ENCODE results near the gene CBLB.
"Not testable (repeated sequence)": the region's sequence is repeated elsewhere in the genome, so short reads cannot be mapped to it uniquely, and the experiment has no call there.

Gene CBLB

GRCh38 chr3:105783631-105784030, 85.2 kb downstream of the CBLB start:
- DNase-seq = no peak

DNA sequence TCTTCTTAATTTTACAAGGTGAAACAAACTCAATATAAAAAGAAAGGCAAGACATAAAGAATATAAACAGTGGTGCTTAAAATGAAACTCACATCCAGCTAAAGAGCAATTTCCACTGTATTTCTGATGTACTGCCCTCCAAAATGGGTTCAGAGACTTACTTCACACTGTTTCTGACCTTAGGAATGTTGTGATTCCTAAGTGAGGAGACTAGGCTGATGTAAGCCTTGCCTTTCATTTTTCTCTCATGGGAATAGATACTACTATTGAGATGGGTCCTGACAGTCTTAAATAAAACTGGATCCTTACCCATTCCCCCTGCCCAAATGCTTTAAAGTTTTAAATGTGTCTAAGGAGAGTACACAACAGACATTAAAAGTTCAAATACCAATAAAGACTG, 86.9 kb downstream of the CBLB start:
- DNase-seq = no peak

DNA sequence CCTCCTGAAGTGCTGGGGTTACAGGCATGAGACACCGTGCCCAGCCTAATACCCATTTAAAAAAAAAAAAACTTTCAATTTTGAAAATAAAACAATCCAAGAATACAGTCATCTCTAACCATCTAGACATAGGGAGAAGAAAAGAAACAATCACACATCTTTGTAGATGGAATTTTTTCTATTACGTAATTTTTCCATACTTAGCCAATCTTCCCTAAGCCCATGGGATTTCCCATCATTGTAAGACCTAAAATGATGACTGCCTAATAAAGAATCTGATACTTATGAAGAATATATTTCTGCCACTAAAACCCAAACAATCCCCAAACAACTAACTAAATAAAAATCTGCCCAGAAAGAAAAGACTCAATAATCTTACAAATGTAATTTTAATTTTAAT, 88.7 kb downstream of the CBLB start:
- no peak for DNase-seq

- DNase-seq = no peak
Observed at GRCh38 chr3:105775368-105775767, 93.4 kb downstream of the CBLB start.

DNA sequence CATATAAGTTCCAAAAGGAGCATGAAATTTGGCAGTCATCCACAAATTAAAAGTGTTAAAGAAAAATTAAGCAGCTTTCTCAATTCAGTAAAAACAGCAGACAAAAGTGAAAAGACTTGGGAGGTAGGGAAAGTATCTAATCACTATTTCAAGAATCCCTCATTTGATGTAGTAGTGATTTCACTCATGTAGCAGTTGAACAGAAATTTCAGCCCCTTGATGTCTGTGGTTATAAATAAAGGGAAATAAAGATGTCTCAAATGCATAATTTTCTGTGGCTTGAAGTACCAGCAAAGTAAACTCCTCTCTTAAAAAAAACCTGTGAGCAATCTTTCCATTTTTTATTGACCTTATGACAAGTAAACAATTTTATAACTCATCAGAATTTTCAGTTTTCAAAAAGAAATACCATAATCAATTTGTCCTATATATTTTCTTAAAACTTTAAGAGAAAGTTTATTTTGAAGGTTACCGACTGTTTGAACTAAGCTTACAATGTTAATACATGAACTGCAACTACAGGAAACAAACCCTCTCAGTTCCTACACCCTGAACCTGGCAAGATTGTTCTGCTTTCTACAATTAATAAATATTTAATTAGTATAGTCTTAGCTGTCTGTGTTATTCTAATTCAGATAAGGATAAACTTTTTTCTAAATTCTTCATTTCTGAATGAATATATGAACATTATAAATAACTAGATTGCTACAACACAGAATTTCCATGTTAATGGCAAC, 94.2 kb downstream of the CBLB start:
- peak; percentile 74 for DNase-seq

- peak; percentile 52 for DNase-seq
Observed at GRCh38 chr3:105773291-105773690, 95.5 kb downstream of the CBLB start.

DNA sequence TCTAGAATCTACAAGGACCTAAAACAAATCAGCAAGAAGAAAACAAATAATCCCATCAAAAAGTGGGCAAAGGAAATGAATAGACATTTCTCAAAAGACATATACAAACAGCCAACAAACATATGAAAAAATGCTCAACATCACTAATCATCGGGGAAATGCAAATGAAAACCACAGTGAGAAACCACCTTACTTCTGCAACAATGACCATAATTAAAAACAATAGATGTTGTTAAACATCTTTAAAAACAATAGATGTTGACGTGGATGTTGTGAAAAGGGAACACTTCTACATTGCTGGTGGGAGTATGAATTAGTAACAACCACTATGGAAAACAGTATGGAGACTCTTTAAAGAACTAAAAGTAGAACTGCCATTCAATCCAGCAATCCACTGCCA, 96.2 kb downstream of the CBLB start:
- no peak for DNase-seq

GRCh38 chr3:105771392-105771791, 97.4 kb downstream of the CBLB start:
- DNase-seq = no peak

DNA sequence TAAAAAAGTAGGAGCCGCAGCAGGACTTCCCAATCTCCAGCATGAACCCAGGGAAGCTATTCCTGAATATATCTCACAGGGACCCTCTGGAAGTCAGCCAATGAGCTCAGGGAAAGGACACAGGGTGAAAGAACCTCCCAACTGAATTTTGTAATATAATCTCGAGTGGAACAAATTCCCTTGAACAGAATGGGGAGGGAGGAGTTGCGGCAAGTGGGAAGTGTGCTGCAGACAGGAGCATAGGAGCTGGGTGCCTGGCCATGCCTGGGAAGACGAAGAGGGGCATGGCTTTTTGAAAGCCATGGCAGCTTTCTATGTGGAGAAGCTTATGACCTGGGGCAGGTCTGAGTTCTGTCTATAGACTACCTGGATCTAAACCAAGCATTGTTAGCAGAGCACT, 98.4 kb downstream of the CBLB start:
- DNase-seq = no peak

- no peak for DNase-seq
Observed at GRCh38 chr3:105767776-105768175, 101.0 kb downstream of the CBLB start.

DNA sequence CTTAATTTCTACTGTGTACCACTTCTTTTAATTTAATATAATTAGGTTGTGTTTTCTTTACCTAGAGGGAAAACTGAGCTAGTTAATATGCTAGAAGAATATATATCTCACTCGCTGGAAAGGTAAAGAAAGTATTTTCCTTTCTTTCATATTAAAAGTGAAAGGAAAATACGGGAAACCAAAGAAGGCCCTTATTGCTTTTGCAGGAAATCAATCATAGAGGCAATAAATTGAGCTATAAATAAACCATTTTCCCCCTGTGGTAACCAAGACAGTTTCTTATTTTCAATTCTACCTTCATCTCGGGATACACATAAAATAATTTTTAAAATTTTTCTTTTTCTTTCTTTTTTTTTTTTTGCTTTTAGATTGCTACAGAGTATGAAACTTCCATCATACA, 101.6 kb downstream of the CBLB start:
- DNase-seq = no peak

- DNase-seq = no peak
Observed at GRCh38 chr3:105765308-105765639, 103.5 kb downstream of the CBLB start.

GRCh38 chr3:105764378-105765307, 104.2 kb downstream of the CBLB start:
- peak; percentile 49 for DNase-seq

- DNase-seq = no peak
Observed at GRCh38 chr3:105763659-105764036, 105.2 kb downstream of the CBLB start.

DNA sequence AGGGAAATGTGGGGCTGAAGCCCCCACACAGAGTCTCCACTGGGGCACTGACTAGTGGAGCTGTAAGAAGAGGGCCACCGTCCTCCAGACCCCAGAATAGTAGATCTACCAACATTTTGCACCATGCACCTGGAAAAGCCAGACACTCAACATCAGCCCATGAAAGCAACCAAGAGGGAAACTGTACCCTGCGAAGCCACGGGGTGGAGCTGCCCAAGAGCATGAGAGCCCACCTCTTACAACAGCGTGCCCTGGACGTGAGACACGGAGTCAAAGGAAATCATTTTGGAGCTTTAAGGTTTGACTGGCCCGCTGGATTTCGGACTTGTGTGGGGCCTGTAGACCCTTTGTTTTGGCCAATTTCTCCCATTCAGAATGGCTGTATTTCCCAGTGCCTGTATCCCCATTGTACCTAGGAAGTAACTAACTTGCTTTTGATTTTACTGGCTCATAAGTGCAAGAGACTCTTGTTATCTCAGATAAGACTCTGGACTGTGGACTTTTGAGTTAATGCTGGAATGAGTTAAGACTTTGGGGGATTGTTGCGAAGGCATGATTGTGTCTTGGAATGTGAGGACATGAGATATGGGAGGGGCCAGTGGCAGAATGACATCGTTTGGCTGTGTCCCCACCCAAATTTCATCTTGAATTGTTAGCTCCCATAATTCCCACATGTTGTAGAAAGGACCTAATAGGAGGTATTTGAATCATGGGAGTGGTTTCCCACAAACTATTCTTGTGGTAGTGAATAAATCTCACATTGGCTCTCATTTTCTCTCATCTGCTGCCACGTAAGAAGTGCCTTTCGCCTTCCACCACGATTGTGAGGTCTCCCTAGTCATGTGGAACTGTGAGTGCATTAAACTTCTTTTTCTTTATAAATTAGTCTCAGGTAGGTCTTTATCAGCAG, 105.8 kb downstream of the CBLB start:
- DNase-seq = peak; percentile 48

GRCh38 chr3:105762214-105762613, 106.6 kb downstream of the CBLB start:
- DNase-seq = not testable (repeated sequence)

DNA sequence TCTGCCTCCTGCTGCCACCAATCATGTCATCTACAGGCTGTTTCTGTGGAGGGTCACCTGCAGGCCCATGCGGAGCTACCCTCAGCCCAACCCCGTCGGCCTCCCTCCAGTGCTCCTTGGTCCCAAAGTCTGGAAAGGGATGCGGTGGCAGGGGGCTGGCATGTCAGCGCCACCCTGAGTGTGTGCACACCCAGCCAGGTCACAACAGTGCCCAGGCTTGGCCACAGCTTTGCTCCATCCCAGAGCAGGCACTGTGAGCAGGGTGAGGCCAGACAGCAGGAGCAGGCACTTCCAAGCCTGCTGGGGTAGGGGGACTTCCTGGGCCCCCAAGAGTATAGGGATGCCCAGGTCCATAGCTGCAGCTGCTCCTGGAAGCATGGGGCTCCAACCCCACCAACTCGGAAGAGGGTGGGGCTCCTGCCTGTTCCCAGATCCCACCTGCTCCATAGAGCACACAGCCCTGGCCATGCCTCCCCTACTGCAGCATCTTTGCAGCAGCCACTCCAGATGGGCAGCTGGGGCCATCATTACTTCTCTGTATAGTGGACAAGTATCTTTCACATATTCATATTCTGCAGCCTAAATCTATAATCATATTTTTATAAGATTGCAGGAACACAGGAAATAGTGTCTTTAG, 109.3 kb downstream of the CBLB start:
- no peak for DNase-seq

- DNase-seq = no peak
Observed at GRCh38 chr3:105758451-105758850, 110.4 kb downstream of the CBLB start.

- peak; percentile 27 for DNase-seq
Observed at GRCh38 chr3:105755121-105755886, 113.5 kb downstream of the CBLB start.

DNA sequence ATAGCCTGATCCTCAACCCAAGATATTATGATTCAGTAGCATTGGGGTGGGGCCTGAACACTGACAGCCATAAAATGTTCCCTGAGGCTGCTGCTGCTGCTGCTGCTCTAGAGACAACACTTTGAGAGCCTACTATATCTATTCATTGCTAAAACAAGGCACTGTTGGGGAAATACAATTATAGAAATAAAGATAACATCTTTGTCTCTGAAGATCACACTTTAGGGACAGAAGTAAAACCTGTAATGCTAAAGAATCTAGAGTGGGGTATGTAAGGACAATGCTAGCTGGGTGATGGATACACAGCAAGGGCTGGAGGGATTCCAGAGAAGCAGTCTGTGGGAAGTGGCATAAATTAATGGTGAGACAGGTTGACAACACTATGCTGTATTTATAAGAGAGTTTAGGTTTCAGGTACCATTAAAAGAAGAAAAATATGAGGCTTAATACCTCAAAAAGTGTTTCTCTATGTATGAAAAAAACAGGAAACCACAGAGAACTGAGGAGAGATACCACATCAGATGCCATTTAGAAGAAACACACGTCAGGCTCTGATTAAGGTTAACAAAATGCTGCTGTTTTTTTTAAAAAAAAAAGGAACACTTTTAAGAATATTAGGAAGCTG, 115.9 kb downstream of the CBLB start:
- peak; percentile 56 for DNase-seq

- no peak for DNase-seq
Observed at GRCh38 chr3:105747696-105748095, 121.1 kb downstream of the CBLB start.

Data from activated CD4-positive, alpha-beta T cell treated with anti-CD3 and anti-CD28 coated beads, Interleukin-2, amount 50 U/mL, for 16 hours (primary cell).